HG02870 (cell line): Measurements from ENCODE around the gene SYT9.

ENCODE experiments used
- ATAC-seq: cut with Tn5 transposase; IDR thresholded peaks from one replicate; pipeline ENCODE4 v1.9.1; 2021; ENCODE audit warnings: mild to moderate bottlenecking, moderate library complexity; ENCODE audit not compliant: unreplicated experiment

SYT9 gene

DNA sequence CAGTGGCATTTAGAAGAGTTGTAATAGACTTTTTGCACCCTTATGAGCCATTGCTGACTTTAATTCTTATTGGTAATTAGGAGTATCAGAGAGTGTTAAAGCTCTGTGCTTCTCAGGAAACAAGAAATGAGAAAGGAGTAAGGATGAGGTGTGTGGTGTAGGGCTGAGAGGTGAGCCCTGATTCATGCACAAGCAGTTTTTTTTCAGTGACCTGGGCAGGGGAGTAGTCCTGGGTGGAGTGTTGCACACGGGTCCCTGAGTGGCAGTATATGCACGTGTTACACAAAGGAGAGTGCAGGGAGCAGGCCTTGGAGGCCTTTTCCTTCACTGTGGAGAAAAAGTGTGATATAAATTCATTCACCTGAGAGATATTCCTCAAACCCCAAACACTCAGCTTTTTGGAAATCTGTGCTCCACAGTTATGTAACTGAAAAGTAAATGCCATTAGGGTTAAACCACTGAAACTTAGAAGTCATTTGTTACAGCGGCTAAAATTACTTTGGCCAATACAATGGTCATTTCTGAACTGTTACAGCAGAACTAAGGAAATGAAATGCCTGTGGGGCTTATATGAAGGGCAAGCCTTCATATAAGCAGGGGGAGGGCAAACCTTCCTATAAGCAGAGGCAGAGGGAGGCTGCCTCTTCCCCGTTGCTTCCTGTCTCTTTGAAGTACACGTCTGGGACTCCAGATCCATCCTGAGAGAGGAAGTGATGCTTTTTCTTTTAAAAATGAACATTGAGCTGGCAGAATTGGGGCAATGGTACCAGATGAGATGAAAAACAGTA is 171.0 kb downstream of the SYT9 start:
- peak; percentile 84 for ATAC-seq

DNA sequence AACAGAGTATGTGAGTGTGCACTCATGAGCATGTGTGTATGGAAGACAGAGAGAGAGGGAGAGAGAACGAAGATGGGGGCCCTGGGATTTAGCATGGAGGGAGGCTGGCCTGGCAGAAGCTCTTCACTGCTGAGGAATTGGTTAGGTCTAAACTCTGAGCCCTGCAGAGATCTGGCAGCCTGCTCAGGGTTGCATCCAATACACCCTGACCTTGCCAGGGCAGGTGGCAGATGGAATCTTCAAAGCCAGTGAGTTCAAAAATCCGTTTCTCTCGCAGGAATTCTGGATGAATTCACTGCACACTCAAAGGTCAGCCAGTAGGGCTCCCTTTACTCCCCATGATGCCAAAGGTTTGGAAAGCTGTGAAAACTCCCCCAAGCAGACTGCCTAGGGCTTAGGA is 172.2 kb downstream of the SYT9 start:
- ATAC-seq = no peak

DNA sequence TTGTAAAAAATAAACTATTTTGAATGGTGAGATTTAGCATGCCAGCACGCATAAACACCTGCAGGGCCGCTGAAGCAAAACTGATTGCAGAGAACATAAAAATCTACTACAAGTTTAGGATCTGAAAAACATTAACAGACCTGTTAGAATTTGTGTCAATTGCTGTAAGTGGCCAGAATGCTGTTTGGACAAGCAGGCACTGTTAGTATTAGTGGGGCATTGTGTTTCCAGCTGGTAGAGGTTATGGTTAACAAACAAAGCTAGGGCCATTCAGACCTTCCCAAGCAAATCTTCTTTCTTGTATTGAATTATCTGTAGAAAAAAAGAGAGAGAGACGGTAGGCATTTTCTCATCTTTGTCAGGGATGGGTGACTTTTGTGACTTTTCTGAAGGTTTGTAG is 176.0 kb downstream of the SYT9 start:
- ATAC-seq = no peak

DNA sequence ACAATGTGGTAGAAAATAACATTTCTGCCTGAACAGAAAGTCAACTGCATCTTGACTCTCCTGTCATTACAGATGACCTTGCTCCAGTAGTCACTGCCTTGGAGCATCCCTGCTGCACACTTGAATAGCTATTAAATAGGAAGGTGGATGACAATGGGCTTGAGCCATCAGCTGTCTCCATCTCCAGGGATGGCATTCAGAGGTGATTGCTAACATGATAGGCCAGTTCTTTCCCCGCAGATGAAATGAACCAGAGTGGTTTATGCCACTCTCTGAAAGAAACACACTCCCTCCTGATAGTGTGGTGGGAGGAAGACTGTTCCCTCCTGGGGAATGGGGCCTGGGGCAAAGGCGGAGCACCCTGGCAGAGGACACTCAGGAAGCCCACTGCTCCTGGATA is 176.5 kb downstream of the SYT9 start:
- ATAC-seq = no peak

DNA sequence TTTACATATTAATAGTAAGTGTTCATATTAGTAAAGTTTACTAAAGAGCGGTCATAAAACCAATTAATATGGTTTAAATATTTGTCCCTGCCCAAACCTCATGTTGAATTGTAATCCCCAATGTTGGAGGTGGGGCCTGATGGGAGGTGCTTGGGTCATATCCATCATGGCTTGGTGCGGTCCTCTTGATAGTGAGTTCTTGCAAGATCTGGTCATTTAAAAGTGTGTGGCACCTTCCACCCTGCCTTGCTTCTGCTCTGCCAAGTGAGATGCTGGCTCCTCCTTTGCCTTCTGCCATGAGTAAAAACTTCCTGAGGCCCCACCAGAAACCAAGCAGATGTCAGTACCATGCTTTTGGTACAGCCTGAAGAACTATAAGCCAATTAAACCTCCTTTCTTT is 178.8 kb downstream of the SYT9 start:
- ATAC-seq = no peak

DNA sequence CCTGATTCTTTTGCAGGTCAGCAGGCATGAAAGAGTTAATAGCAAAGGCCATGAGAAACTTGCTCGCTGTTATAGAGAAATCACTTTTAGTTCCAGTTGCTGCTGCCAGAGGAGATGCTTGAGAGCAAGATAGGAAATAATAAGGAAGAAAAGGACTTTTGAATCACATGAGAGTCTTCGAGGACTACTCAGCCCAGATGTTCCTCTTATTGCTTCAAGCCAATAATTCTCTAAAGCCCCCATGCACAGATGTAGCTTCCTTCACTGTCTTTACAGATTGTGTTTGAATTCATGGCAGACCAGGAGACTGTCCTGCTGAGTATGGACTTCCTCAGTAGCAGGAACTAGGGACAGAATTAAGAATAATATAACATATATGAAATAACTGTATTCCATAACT is 183.5 kb downstream of the SYT9 start:
- ATAC-seq = no peak

DNA sequence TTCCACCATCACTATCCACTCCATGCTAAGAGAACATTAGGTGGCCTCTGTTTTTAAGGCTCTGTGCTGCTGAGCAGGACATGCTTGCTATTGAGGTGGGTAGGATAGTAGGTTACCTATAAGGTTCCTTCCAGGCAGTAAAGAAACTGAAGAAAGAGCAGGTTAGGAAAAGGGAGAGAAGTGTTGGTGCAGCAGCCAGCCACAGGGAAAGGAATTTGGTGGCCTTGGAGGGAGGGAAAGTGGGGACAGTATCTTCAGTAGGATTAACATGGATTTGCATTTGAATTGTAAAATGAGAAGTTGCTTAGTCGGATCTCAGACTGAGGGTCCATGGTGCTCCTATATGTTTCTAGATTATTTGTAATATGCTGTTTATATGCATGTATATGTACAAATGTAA is 184.4 kb downstream of the SYT9 start:
- no peak for ATAC-seq

DNA sequence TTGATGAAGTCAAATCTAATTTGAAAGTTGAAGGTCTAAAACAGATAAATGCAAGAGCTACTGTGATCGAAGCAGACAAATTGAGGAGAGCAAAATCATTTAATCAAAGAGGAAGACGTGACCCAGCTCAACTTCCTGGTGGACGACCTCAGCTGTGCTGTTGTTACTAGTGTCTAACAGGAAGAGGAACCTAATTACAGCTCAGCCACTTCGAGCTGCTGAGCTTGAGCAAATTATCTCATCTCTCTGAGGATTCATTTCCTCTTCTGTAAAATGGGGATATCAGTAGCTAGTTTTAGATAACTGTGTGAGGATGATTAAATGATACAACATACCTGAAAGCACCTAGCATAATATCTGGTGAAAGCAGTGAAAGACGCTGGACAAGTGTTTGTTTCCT is 185.0 kb downstream of the SYT9 start:
- peak; percentile 84 for ATAC-seq

DNA sequence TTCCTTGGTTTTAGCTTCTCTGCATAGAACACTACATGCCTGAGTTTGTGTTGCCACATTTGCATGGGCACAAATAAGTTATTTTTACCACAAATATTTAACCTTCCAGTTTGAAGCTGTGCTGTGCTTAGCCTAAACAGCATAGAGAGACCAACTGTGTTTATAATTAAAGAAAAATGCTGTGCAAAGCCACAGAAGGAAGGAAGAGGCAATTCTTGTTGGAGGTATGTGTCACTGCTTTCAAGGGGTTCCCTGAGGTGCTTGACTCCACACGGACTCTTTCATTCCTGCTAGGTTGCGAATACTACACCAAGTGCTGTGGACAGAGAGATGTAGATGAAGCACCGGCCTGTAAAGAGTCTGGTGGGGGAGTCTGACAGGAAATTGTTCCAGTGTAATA is 186.0 kb downstream of the SYT9 start:
- ATAC-seq = no peak

DNA sequence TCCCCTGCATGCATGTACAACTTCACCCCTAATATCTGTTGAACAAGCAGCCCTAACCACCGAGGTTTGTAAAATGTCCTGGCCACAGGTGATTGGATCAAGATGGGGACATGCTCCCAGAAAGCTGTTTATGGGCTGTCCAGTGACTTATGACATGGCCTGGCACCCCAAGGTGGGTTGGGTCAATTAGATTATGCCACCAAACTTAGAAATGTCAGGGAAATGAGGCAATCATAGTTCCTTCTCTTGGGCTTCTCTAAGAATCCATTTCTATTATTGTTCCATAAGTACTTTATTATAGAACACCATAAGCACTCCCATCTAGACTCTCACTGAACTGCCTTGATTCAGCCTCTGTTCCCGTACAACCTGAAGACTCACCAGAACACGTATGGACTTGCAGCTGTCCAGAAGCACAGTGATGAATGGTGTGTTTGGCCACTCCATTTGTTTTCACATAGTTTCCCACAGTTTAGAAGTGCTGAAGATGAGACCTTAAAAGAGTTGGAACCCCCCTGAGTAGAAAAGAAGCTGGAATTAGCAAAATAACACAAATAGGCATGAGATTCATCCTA is 188.1 kb downstream of the SYT9 start:
- no peak for ATAC-seq

DNA sequence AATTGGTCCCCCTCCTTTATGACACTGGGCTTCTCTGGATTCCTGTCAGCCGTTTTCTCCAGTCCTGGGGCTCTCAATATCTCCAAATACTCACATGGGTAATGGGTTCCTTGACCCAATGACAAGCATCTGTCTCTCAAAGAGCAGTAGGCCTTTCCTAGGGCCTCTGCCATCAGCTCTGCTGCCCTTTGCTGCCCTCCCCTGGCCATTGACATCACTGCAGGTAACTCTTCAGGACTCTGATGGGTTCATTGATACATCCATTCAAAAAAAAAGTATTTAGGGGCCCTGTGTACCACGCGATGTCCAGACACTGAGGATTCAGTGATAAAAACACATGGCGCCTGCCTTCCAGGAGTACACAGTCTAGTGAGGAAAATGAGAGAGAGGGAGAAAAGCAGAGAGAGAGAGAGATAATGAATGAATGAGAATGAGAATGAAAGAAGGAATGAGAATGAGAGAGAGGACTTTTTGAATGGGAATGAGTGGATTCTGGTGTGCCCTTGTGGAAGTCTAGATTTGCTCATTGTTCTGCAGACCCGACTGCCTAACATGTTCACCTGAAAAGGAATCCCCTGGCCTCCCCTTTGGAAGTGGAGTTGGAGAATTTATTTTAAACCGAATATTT is 191.0 kb downstream of the SYT9 start:
- peak; percentile 80 for ATAC-seq

DNA sequence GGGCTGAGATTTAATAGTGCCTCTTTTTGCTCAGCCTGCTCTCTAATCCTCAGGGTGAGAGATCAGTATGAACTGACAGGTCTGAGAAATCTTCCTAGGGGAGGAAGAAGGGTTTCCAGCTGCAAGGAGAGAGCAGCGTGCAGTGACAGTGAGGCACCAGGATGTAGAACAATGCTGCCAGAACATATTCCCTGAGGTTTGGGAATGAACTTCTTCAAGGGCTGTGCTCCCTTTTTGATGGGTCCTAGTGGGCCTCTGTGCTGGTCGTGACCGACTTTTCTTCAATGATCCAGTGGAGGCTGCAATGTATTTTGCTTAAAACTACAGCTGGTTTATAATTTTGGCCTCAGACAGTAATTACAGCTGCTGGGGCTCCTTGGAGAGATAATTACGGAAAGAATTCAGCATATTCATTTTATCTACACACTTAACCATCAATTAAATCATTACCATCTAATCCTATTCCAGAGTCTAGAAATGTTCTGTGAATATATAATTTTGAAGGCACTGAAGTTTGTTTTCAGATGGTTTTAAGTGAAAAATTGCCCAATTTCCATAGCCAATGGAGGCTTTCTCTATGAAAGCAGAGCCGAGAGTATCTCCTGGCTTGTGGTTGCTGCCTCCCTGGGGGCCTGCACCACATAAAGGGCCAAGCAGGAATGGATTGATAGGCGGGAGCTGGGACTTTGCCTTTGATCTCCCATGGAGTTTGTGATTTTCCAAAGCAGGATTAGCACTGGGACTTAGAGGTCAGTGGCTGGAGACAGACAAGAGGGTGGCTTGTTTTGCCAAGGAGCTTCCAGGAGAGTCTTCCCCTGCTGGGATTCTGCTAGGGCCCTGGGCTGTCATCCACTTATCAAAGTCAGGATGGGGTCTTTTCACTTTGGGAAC is 192.6 kb downstream of the SYT9 start:
- no peak for ATAC-seq

DNA sequence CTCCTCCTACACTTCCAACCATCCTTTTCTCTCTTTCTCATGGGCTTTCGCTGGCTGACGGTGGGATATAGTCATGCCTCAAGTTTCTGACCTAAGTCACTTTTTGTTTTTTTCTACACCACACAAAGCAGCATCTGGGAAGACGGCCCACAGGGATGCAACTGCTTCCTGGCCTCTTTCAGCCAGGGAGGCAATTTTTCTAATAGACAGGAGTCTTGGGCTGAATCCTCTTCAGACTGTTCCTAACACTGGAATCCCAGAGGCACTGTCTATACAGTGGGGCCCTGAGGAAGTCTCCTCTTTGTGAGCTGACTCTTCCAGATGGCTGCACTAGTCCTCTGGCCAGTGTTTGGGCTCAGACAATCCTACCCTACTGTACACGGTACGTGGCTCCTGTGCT is 193.9 kb downstream of the SYT9 start:
- no peak for ATAC-seq

DNA sequence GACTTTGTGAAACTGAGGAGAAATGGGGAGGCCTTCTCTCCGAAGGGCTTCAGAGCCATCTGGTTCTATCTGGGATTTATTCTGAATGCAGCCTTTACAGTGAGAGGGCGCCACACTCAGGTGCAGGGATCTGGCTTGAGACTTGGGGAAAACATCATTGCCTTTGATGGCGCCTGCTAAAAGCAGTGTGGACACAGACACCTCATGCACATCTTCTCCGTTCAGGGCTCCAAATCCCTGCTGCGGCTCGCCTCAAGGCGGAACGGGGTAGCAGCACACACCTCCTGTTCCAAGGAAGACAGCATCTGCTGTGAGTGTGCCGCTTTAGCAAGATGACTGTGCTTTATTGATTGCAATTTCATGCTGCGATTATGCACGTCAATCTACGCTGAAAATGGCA is 196.5 kb downstream of the SYT9 start:
- ATAC-seq = no peak

DNA sequence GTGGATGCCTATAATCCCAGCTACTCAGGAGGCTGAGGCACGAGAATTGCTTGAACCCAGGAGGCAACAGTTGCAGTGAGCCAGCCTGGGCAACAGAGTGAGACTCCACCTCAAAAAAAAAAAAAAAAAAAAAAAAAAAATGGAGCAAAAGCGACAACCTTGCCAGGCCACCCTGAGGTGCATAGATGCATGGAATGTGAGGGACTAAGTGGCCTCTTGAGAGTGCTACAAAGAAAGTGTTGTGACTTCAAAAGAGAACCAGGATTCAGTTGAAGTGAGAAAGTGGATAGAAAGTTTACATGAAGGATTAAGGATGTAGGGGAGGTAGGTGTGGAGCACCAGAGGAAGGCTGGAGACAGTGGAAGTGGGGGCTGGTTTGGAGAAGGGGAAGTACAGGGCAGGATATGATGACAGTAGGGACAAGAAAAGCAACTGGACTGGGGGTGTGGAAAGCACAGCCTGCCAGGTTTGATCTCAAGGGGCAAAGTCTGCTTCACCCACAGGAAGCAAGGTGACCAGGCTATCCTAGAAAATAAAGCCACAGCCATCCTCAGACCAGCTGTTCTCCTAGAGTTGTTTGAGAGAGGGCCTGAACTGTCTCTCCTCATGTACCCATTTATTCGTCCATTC is 197.6 kb downstream of the SYT9 start:
- ATAC-seq = no peak

DNA sequence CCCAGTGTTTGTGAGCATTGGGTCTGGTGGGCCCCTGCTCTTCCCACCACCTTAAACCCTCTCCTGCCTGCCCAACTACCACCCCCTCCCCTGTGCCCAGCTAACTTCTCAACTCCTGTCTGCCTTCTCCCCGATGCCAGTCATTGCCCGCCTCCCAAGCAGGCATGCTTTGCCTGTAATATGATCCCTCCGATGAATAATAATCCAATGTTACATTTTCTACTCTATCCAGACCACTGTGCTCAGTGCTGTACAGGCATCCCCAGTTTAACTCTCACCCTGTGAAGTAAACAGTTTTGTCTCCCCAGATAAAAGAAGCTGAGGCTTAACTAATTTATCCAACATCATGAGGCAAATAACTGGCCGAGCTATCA is 198.1 kb downstream of the SYT9 start:
- ATAC-seq = no peak

DNA sequence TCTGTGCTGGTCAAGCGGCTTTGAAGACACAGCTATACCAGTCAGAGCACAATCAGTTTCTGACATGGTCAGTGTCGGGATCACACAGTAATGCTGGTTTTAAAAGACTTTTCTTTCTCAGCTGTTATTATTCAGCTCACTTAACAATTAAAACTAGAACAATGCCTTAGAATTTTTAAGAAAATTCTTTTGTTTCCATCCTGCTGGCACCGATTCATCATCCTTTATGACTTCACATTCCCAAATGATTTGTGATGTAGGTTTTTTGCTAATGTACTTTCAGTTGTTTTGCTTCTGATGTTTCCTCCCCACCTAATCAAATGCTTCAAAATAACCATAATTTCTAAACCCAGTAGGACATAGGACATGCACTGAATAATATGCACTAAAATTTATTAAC is 199.1 kb downstream of the SYT9 start:
- ATAC-seq = no peak

DNA sequence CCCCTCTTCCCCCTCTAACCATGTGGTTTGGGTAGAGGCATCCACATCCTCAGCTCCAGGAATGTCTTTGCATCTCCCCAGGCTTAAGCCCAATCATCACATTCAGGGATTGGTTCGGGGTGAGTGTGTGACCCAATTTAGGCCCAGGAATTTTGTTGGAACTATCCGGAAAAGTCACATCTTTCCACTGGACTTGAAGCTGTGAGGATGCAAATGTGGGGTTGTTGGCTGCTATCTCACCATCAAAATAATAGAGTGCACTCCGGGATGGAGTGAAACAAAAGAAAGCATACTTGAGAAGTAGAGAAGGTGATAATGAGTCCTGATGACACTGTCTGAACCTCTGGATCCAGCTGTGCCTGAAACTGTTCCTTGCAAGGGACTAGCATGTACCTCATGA is 199.8 kb downstream of the SYT9 start:
- no peak for ATAC-seq

DNA sequence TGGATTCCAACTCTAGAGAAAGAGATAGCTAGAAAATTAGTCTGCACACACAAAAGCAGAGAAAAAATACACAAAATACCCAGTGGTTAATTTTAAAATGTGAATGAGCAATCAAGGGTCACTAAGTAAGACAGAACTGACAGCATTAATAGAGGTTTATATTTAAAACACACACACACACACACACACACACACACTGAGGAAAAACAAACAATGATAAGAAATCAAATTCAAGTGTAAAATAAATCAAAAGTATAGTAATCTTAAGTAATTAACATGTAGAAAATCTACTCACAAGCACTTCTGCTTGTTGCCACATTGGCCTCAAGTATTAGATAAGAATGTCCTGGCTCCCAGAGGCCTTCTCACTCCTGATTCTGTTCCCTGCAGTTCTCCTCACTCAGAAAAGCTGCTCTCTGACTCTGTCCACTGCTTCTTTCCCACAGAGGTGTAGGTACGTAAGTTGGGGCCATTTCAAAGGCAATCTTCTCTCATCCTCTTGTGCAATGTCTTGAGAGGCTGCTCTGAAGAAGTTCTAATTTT is 200.3 kb downstream of the SYT9 start:
- no peak for ATAC-seq

DNA sequence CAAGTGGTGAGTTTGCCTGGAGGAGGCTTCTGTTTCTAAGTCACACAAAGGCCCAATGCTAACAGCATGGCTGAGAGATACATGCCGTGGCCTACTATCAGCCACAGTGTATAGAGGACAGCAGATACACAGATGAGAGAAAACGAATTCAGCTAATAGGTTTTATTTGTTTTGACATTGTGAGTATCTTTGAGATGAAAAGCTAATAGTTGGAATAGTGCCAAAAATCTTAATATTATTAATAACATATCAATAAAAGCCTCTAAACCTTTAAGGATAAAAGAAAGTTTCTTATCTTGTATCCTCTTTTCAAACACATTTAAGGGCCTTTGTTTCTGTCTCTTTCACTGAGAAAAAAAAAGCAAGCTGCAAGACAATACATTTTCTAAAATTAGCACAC is 203.2 kb downstream of the SYT9 start:
- ATAC-seq = no peak

DNA sequence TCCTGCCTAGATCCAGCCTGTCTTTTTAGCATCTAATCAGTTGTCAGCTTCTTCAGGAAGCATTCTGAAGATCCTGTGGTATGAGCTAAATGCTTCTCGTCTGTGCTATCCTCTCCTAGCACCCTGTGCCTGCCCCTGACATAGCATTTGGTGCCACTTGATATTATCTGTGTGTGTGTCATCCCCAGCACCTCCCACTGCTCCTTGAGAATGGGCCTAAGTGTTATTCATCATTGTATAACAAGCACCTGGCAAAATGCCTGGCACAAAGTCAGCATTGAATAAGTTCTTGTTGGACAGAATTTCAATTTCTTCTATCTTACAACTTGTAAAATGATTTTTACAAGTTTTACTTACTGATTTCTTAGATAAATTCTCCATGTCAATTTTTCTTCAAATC is 205.5 kb downstream of the SYT9 start:
- no peak for ATAC-seq
